Measurements from ENCODE around the gene PNPLA3. TPM values are rescaled to one million over a fixed set of nuclear protein-coding genes. Genes with fewer than 3 reads are reported as not detected.
A peak's percentile ranks its signal among the peaks of the same experiment; 100 is the strongest.

Gene PNPLA3
- total RNA-seq, 2 experiments from 2014 or later, result 0.58 to 0.70 TPM

DNA sequence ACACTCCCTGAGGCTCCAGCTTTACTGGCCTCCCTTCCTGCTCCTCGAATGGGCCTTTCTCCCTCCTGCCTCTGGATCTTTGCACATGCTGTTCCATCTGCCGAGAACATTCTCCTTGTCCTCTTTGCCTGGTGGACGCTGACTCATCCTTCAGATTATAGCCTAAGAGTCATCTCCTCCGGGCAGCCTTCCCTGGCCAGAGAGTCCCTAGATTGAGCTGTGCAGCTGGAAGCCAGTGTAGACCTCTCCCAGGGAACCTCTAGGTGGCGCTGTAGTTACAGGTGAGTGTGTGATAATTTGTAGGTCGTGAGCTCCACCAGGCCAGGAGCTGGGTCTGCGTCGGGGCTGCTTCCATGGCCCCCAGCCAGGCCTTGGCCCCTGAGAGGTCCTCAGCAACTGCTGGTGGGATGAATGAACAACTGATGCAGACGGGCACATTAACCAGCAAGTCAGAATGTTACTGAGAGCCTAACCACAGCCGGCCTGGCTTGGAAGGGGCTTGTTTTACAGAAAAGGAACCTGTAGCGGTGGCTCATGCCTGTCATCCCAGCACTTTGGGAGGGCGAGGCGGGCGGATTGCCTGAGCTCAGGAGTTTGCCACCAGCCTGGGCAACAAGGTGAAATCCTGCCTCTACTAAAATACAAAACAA, 40.5 kb upstream of the PNPLA3 start:
- H3K27ac Mint-ChIP-seq, result no peak overlapping the region

DNA sequence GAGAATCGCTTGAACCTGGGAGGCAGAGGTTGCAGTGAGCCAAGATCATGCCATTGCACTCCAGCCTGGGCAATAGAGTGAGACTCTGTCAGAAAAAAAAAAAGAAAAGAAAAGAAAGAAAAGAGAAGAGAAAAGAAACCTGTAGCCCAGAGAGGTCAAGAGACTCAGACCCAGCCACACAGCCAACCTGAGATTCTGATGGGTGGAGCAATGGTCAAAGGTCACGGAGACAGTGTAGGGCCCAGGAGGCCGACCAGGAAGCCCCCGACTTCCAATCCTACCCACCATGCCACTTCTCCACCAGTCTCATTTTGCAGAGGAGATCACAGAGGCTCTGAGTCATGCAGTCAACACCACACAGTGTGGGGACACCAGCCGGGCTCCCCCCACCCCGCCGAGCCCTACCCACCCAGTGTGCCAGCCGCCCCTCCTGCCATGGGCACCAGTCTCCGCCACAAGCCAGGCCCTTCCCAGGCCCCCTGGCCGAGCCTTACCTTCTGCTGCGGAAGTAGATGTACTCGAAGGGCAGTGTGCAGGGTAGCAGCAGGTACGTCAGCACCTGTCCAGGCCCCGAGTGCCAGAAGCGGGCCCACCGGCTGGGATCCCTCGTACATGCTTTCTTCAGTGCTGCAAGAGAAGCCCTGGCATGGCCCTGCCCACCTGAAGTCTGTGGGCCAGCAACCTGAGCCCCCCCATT, 39.7 kb upstream of the PNPLA3 start:
- ATAC-seq (no peak), DNase-seq (no peak)
- TF ChIP-seq, protein P1, sequence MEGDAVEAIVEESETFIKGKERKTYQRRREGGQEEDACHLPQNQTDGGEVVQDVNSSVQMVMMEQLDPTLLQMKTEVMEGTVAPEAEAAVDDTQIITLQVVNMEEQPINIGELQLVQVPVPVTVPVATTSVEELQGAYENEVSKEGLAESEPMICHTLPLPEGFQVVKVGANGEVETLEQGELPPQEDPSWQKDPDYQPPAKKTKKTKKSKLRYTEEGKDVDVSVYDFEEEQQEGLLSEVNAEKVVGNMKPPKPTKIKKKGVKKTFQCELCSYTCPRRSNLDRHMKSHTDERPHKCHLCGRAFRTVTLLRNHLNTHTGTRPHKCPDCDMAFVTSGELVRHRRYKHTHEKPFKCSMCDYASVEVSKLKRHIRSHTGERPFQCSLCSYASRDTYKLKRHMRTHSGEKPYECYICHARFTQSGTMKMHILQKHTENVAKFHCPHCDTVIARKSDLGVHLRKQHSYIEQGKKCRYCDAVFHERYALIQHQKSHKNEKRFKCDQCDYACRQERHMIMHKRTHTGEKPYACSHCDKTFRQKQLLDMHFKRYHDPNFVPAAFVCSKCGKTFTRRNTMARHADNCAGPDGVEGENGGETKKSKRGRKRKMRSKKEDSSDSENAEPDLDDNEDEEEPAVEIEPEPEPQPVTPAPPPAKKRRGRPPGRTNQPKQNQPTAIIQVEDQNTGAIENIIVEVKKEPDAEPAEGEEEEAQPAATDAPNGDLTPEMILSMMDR (IDR thresholded peaks at IDR 0.05), result no peak
- POLR2A ChIA-PET, result no interaction called here
- CTCF ChIA-PET, result interaction anchor here (0.6 to 2.3 kb wide), 35 partner anchors 9 to 574 kb away, joined by 3 to 33 read pairs (median 4); partner anchors contain the start of genes EFCAB6 and PNPLA3
- no peak overlapping the region for H3K27ac Mint-ChIP-seq
- peaks cover 8% of the 10 kb centered on the region for H3K27me3 Mint-ChIP-seq
- no peaks in the 10 kb centered on the region for H3K9me3 Mint-ChIP-seq
- no peaks in the 10 kb centered on the region for H3K4me1 Mint-ChIP-seq (ENCODE audit: low read depth)
- intact Hi-C loops (cut with micrococcal nuclease), result no loop called here
- H3K36me3 Mint-ChIP-seq (ENCODE audit: low read depth), result no peaks in the 10 kb centered on the region
- no peak overlapping the region for H3K4me3 Mint-ChIP-seq

More for the DNA sequence above, 40.5 kb upstream of the PNPLA3 start:
- Mint-ChIP-seq H3K9me3 (no peaks in the 10 kb centered on the region), H3K4me1 (ENCODE audit: low read depth) (no peaks in the 10 kb centered on the region), H3K4me3 (no peak overlapping the region), H3K27me3 (peaks cover 8% of the 10 kb centered on the region), H3K36me3 (ENCODE audit: low read depth) (no peaks in the 10 kb centered on the region)
- CTCF ChIA-PET, result interaction anchor here (0.6 to 2.3 kb wide), 33 partner anchors 9 to 743 kb away, joined by 3 to 33 read pairs (median 4); partner anchors contain the start of genes EFCAB6 and PNPLA3
- DNase-seq (peak; percentile 77), ATAC-seq (peak; percentile 89)
- intact Hi-C loops (cut with micrococcal nuclease), result no loop called here
- POLR2A ChIA-PET, result no interaction called here
- TF ChIP-seq, protein P1 (IDR thresholded peaks at IDR 0.05), result peak; percentile 71

DNA sequence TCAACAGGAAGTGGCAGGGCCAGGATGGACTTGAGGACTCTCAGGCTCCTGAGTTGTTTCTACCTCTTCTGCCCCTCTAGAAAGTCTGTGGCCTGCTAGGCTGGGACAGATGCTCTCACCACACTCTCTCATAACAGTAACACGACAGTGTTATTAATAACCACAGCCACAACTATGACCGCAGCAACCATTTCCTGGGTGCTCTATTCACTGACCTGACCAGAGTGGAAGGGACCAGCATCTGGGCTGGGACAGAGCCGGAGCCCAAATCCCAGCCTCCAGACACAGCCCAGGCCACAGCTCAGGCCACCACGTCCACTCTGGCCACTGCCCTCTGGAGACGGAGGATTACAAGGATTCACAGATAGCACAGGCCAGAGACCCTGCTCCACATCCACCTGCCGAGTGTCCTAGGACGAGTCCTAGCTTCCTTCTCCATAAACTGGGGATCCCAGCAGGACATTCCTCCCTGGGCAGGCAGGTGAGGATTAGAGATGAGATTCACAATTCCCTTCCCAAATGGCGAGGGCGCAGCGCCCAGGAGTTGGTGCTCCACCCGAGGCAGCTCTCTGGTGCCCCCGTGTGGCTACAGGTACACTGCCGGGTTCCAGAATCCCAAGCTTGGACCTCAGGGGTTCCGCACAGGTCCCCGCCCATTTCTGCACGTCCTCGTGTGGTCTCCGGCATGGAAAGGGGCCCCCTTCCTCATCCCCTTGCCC, 38.8 kb upstream of the PNPLA3 start:
- ChIA-PET CTCF (interaction anchor here (0.7 to 2.3 kb wide), 19 partner anchors 9 to 496 kb away, joined by 3 to 13 read pairs (median 3); partner anchors contain the start of gene EFCAB6), POLR2A (no interaction called here)
- Mint-ChIP-seq H3K27ac (no peak overlapping the region), H3K4me3 (no peak overlapping the region), H3K27me3 (peaks cover 13% of the 10 kb centered on the region), H3K36me3 (ENCODE audit: low read depth) (no peaks in the 10 kb centered on the region), H3K9me3 (no peaks in the 10 kb centered on the region), H3K4me1 (ENCODE audit: low read depth) (no peaks in the 10 kb centered on the region)
- TF ChIP-seq, protein P1 (IDR thresholded peaks at IDR 0.05), result peak; percentile 80
- ATAC-seq (peak; percentile 63), DNase-seq (peak; percentile 64)
- intact Hi-C loops (cut with micrococcal nuclease), result no loop called here

DNA sequence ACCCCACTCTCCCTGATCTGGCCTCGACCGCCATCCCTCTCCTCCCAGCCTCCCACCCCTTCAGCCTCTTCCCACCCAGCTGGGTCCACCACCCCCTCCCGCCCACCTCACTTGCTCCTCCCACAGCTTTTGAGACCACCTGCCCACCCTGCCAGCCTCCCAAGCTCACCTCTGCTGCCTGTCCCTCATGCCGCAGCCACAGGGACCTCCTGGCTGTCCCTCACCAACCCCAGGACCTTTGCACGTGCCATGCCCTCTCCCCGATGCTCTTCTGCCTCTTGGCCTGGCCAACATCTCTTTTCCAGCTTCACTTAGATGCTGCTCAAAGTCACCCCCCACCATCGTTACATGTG, 38.3 kb upstream of the PNPLA3 start:
- Mint-ChIP-seq H3K4me1 (ENCODE audit: low read depth) (no peaks in the 10 kb centered on the region), H3K36me3 (ENCODE audit: low read depth) (no peaks in the 10 kb centered on the region), H3K4me3 (no peak overlapping the region), H3K27ac (no peak overlapping the region), H3K9me3 (no peaks in the 10 kb centered on the region), H3K27me3 (peaks cover 16% of the 10 kb centered on the region)
- ATAC-seq (no peak), DNase-seq (no peak)
- intact Hi-C loops (cut with micrococcal nuclease), result no loop called here
- POLR2A ChIA-PET, result no interaction called here
- CTCF ChIA-PET, result interaction anchor here (0.6 to 1.9 kb wide), 17 partner anchors 9 to 496 kb away, joined by 3 to 13 read pairs (median 3); no protein-coding TSS in a partner anchor
- TF ChIP-seq, protein P1 (IDR thresholded peaks at IDR 0.05), result peak; percentile 4
